ENCODE results near the gene LYPLAL1. TPM values are rescaled to one million over a fixed set of nuclear protein-coding genes. Genes with fewer than 3 reads are reported as not detected.

LYPLAL1 gene
- 18.1 and 22.6 TPM in 2 replicates for total RNA-seq

GRCh38 chr1:219173758-219174459 lies at the start of gene LYPLAL1:
LYPLAL1 (plus strand) TSS chr1:219173878; CDS start chr1:219173891, 13 bp downstream.

Measured in nasal cavity respiratory epithelium epithelial cell of viscerocranial mucosa (primary cell).